H1 (cell line): ENCODE results near the gene TRIP11. TPM values are rescaled to one million over a fixed set of nuclear protein-coding genes. Genes with fewer than 3 reads are reported as not detected.

ENCODE experiments used
- CTCF ChIA-PET: fragments of 300-600 bp; sonication (Branson Sonifier 250); formaldehyde crosslinking; loops from one replicate; lab custom pipeline; 2021; ENCODE audit not compliant: partially characterized antibody; lab: Charles Lee
- POLR2A ChIA-PET: fragments of 300-600 bp; sonication (Branson Sonifier 250); formaldehyde crosslinking; loops from one replicate; lab custom pipeline; 2021; ENCODE audit warnings: inconsistent platforms; ENCODE audit not compliant: partially characterized antibody; lab: Charles Lee
- DNase-seq, 2 experiments: peaks; one replicate each; pipeline versions ENCODE4 v3.0.0 to v3.0.0-alpha.2; 2010 to 2022; ENCODE audit warnings: low spot score in 2 of 2, low read depth in 1 of 2, mixed read lengths in 1 of 2
- FAIRE-seq: peaks from 2 replicates; lab custom pipeline; 2011; peaks lifted over from hg19 to GRCh38; lab: Jason Lieb, UNC
- H2AFZ ChIP-seq: 2 replicates; pipeline ENCODE4 v1.8.1; 2012; ENCODE audit warnings: low read length, inconsistent platforms
- H2AK5ac ChIP-seq: 2 replicates; pipeline ENCODE4 v1.6.1; 2013; ENCODE audit warnings: low read depth, low read length
- H2BK120ac ChIP-seq: replicated peaks from 2 replicates; pipeline ENCODE3; 2013; ENCODE audit warnings: low read depth, low read length, inconsistent platforms
- H2BK12ac ChIP-seq: 2 replicates; pipeline ENCODE4 v1.6.1; 2013; ENCODE audit warnings: low read depth, low read length
- H2BK15ac ChIP-seq: 2 replicates; pipeline ENCODE4 v1.6.1; 2013; ENCODE audit warnings: low read length
- H2BK20ac ChIP-seq: 2 replicates; pipeline ENCODE4 v1.6.1; 2013; ENCODE audit warnings: low read length
- H2BK5ac ChIP-seq: 2 replicates; pipeline ENCODE4 v1.6.1; 2013; ENCODE audit warnings: low read depth, low read length
- H3K14ac ChIP-seq: 2 replicates; pipeline ENCODE4 v1.6.1; 2013; ENCODE audit warnings: inconsistent platforms; ENCODE audit not compliant: insufficient read length
- H3K18ac ChIP-seq: 2 replicates; pipeline ENCODE4 v1.6.1; 2013; ENCODE audit warnings: low read length; ENCODE audit errors: extremely low read depth
- H3K23ac ChIP-seq: 2 replicates; pipeline ENCODE4 v1.6.1; 2013; ENCODE audit warnings: inconsistent platforms; ENCODE audit not compliant: insufficient read length
- H3K23me2 ChIP-seq: 2 replicates; pipeline ENCODE4 v1.6.1; 2013; ENCODE audit warnings: low read depth, low read length
- H3K27ac ChIP-seq: 2 replicates; pipeline ENCODE4 v1.6.1; 2011; ENCODE audit warnings: low read depth, low read length, inconsistent platforms
- H3K27me3 ChIP-seq, 4 experiments: replicated peaks in 1 of 4; 1 replicate in 1 of 4; 2 replicates in 3 of 4; pipeline versions ENCODE4 v1.6.1 to v1.8.1; 2011 to 2013; ENCODE audit warnings: low read length in 3 of 4, mild to moderate bottlenecking in 3 of 4, inconsistent platforms in 2 of 4, mixed read lengths in 2 of 4, moderate library complexity in 1 of 4; ENCODE audit not compliant: control insufficient read depth in 3 of 4, insufficient read depth in 3 of 4; ENCODE audit errors: extremely low read depth in 1 of 4
- H3K36me3 ChIP-seq, 4 experiments: 2 replicates each; pipeline versions ENCODE4 v1.6.1 to v1.8.1; 2011 to 2013; ENCODE audit warnings: mild to moderate bottlenecking in 4 of 4, low read length in 3 of 4, moderate library complexity in 2 of 4, control low read depth in 1 of 4, inconsistent platforms in 1 of 4; ENCODE audit not compliant: insufficient read depth in 4 of 4, control insufficient read depth in 2 of 4
- H3K4ac ChIP-seq: replicated peaks from 2 replicates; pipeline ENCODE3; 2013; ENCODE audit warnings: low read length, low read depth, mixed read lengths, inconsistent platforms; ENCODE audit not compliant: insufficient read length
- H3K4me1 ChIP-seq, 4 experiments: replicated peaks in 1 of 4; 1 replicate in 1 of 4; 2 replicates in 3 of 4; pipeline versions ENCODE4 v1.6.1 to v1.8.1; 2011 to 2013; ENCODE audit warnings: low read length in 3 of 4, inconsistent platforms in 2 of 4, mixed read lengths in 1 of 4; ENCODE audit not compliant: insufficient read depth in 4 of 4, control insufficient read depth in 3 of 4
- H3K4me2 ChIP-seq, 2 experiments: 2 replicates each; pipeline versions ENCODE4 v1.6.1 to v1.8.1; 2011 to 2013; ENCODE audit warnings: low read depth in 2 of 2, low read length in 2 of 2, control low read depth in 1 of 2, inconsistent platforms in 1 of 2, mild to moderate bottlenecking in 1 of 2; ENCODE audit not compliant: insufficient read depth in 1 of 2
- H3K4me3 ChIP-seq, 4 experiments: fragments of 200-600, 300-600 bp in 1 of 4; sonication (generic), shearing (Covaris generic), sonication (Bioruptor Twin) in 1 of 4; 2 replicates each; pipeline versions ENCODE4 v1.5.1 to v1.8.1; 2011 to 2016; ENCODE audit warnings: low read length in 4 of 4, low read depth in 3 of 4, control low read depth in 2 of 4, inconsistent platforms in 2 of 4, mild to moderate bottlenecking in 2 of 4, mixed read lengths in 1 of 4, moderate library complexity in 1 of 4; ENCODE audit not compliant: insufficient read depth in 2 of 4; ENCODE audit errors: extremely low read depth in 1 of 4
- H3K56ac ChIP-seq: replicated peaks from 2 replicates; pipeline ENCODE3; 2013; ENCODE audit warnings: low read depth, mild to moderate bottlenecking, mixed read lengths, low read length, inconsistent platforms; ENCODE audit not compliant: insufficient read length
- H3K79me1 ChIP-seq: 2 replicates; pipeline ENCODE4 v1.6.1; 2013; ENCODE audit warnings: low read depth, low read length, control low read depth
- H3K79me2 ChIP-seq, 2 experiments: 2 replicates each; pipeline versions ENCODE4 v1.6.1 to v1.8.1; 2012 to 2013; ENCODE audit warnings: low read length in 2 of 2, mild to moderate bottlenecking in 2 of 2, inconsistent platforms in 1 of 2; ENCODE audit not compliant: insufficient read depth in 2 of 2, control insufficient read depth in 1 of 2
- H3K9ac ChIP-seq, 4 experiments: replicated peaks in 1 of 4; 1 replicate in 1 of 4; 2 replicates in 3 of 4; pipeline versions ENCODE4 v1.6.1 to v1.8.1; 2011 to 2013; ENCODE audit warnings: low read depth in 3 of 4, low read length in 3 of 4, control low read depth in 2 of 4, mild to moderate bottlenecking in 2 of 4, moderate library complexity in 2 of 4, inconsistent platforms in 1 of 4; ENCODE audit errors: extremely low read depth in 1 of 4
- H3K9me3 ChIP-seq, 2 experiments: 2 replicates each; pipeline versions ENCODE4 v1.6.1 to v1.8.1; 2012 to 2013; ENCODE audit warnings: mild to moderate bottlenecking in 2 of 2, moderate library complexity in 2 of 2, control low read depth in 1 of 2, inconsistent platforms in 1 of 2, low read depth in 1 of 2, low read length in 1 of 2, mixed read lengths in 1 of 2; ENCODE audit not compliant: insufficient read depth in 2 of 2
- H4K20me1 ChIP-seq, 2 experiments: replicated peaks in 1 of 2; 2 replicates each; pipeline versions ENCODE3 to v1.8.1; 2011 to 2013; ENCODE audit warnings: inconsistent platforms in 2 of 2, low read length in 2 of 2, mild to moderate bottlenecking in 1 of 2; ENCODE audit not compliant: insufficient read depth in 2 of 2, control insufficient read depth in 1 of 2
- H4K5ac ChIP-seq: 2 replicates; pipeline ENCODE4 v1.6.1; 2013; ENCODE audit warnings: low read length, low read depth, mixed read lengths, inconsistent platforms; ENCODE audit not compliant: insufficient read length
- H4K8ac ChIP-seq: 2 replicates; pipeline ENCODE4 v1.8.0; 2013; ENCODE audit warnings: mild to moderate bottlenecking, moderate library complexity, low read length, inconsistent platforms; ENCODE audit not compliant: insufficient read depth; ENCODE audit errors: extremely low read depth
- H4K91ac ChIP-seq: replicated peaks from 2 replicates; pipeline ENCODE3; 2013; ENCODE audit warnings: low read length, mixed read lengths, inconsistent platforms; ENCODE audit not compliant: insufficient read length
- ASH2L ChIP-seq: fragments of 200-600, 300-600 bp; sonication (generic); IDR thresholded peaks from one replicate; pipeline ENCODE4 v1.7.1; 2017; ENCODE audit warnings: low read length
- CBX8 ChIP-seq: fragments of 300-800, 300-1000 bp; sonication (generic); IDR thresholded peaks from 2 replicates; pipeline ENCODE4 v1.7.1; 2016; ENCODE audit warnings: low read depth, low read length, borderline replicate concordance
- CEBPB ChIP-seq: IDR thresholded peaks from 2 replicates; pipeline ENCODE4 v1.6.1; 2012; ENCODE audit warnings: low read depth, low read length
- HDAC6 ChIP-seq: IDR thresholded peaks from one replicate; pipeline ENCODE4 v1.7.1; 2012; ENCODE audit warnings: low read depth, mild to moderate bottlenecking, inconsistent platforms, low read length, moderate library complexity
- KDM1A ChIP-seq: fragments of 200-600, 300-600 bp; sonication (generic); IDR thresholded peaks from 2 replicates; pipeline ENCODE4 v1.7.1; 2016; ENCODE audit warnings: mild to moderate bottlenecking, low read length, borderline replicate concordance
- RBBP5 ChIP-seq: IDR thresholded peaks from 2 replicates; pipeline ENCODE4 v1.7.1; 2012; ENCODE audit warnings: low read depth, mild to moderate bottlenecking, inconsistent platforms, low read length, moderate library complexity, borderline replicate concordance
- RXRA ChIP-seq: IDR thresholded peaks from 2 replicates; pipeline ENCODE4 v1.6.1; 2011; ENCODE audit warnings: low read depth, mild to moderate bottlenecking, low read length, moderate library complexity; ENCODE audit not compliant: insufficient read depth
- SIN3A ChIP-seq, 2 experiments: IDR thresholded peaks in 1 of 2; conservative IDR thresholded peaks in 1 of 2; 2 replicates each; pipeline ENCODE4 v1.6.1; 2011 to 2012; ENCODE audit warnings: low read length in 2 of 2, improper control_type of control experiment in 1 of 2, low read depth in 1 of 2, mild to moderate bottlenecking in 1 of 2
- SP4 ChIP-seq: IDR thresholded peaks from 2 replicates; pipeline ENCODE4 v1.6.1; 2012; ENCODE audit warnings: low read length, inconsistent platforms
- SRF ChIP-seq: IDR thresholded peaks from 2 replicates; pipeline ENCODE4 v1.6.1; 2011; ENCODE audit warnings: mild to moderate bottlenecking, low read depth, low read length, moderate library complexity
- YY1 ChIP-seq: IDR thresholded peaks from 2 replicates; pipeline ENCODE4 v1.6.1; 2011; ENCODE audit warnings: low read depth, mild to moderate bottlenecking, low read length
- ZNF274 ChIP-seq: IDR thresholded peaks from 2 replicates; pipeline ENCODE4 v1.7.0; 2012; ENCODE audit warnings: low read length, borderline replicate concordance; ENCODE audit errors: extremely low read depth
- WGBS, 2 experiments: shearing (Covaris generic) in 1 of 2; methylation state at CpG; one replicate each; pipeline versions ENCODE4 v1.1.6 to v1.1.7; 2013 to 2015; ENCODE audit warnings: low lambda C conversion rate in 2 of 2, mixed read lengths in 2 of 2, inconsistent platforms in 1 of 2, low coverage in 1 of 2, missing lambda C conversion rate in 1 of 2; ENCODE audit not compliant: insufficient replicate concordance in 2 of 2, insufficient coverage in 1 of 2, insufficient read length in 1 of 2; ENCODE audit errors: extremely low coverage in 1 of 2, missing lambda C conversion rate in 1 of 2; 5-methylcytosine and 5-hydroxymethylcytosine counted together
- polyA plus RNA-seq, 7 experiments: library from polyadenylated mRNA; depleted of rRNA in 3 of 7; stranded (reverse) in 5 of 7; unstranded in 2 of 7; fragments of >200 nt in 5 of 7; fragments of 200-250 nt in 2 of 7; gene quantifications; 1 replicate in 5 of 7; 2 replicates in 1 of 7; 4 replicates in 1 of 7; pipeline versions ENCODE4 v1.2.1 to v1.2.3, GENCODE V29; 2011 to 2013; ENCODE audit warnings: missing spikeins in 2 of 7, mixed read lengths in 2 of 7
- total RNA-seq: library from RNA; stranded (reverse); fragmentation: NEBNext Ultra II Directional; extraction: Animal tissue kit (Norgen Biotek cat#: 25700); gene quantifications from 2 replicates; pipeline ENCODE4 v1.2.1, GENCODE V29; 2021

The TRIP11 gene
- total and polyA plus RNA-seq, 2 of the 8 experiments (the other 6 are each of a cell fraction or from before 2014, with no cell fraction given), result 3.3 to 30.4 TPM

GRCh38 chr14:92026548-92027190, 13.2 kb downstream of the TRIP11 start:
- Histone ChIP-seq H3K9ac (no peak overlapping the region), H3K56ac (no peak overlapping the region), H3K4me1 (no peaks in the 10 kb centered on the region), H3K14ac (no peak overlapping the region), H3K4ac (no peak overlapping the region), H2BK20ac (no peak overlapping the region), H4K5ac (no peak overlapping the region), H3K18ac (no peak overlapping the region), H2BK12ac (no peak overlapping the region), H3K27me3 (no peaks in the 10 kb centered on the region), H2BK15ac (no peak overlapping the region), H2AK5ac (no peak overlapping the region), H3K23ac (no peak overlapping the region), H3K36me3 (peaks cover 0 to 20% (median 1%) of the 10 kb centered on the region in 4 experiments; a peak in 3 of 8 replicates), H2BK5ac (no peak overlapping the region), H2AFZ (no peak overlapping the region), H3K4me3 (no peak overlapping the region), H4K91ac (no peak overlapping the region), H3K4me2 (no peak overlapping the region), H3K79me1 (no peaks in the 10 kb centered on the region), H3K79me2 (no peaks in the 10 kb centered on the region), H3K9me3 (no peaks in the 10 kb centered on the region), H4K8ac (no peak overlapping the region), H4K20me1 (no peaks in the 10 kb centered on the region), H2BK120ac (no peak overlapping the region), H3K27ac (no peak overlapping the region), H3K23me2 (no peaks in the 10 kb centered on the region)
- 97% methylated on average over 21 of the region's 21 CpGs; no CpG with 5 or more reads in 1 of the 2 experiments for WGBS, 2 experiments
- DNase-seq (no peak), FAIRE-seq (no peak)
- ChIA-PET CTCF (no interaction called here), POLR2A (interaction anchor here (0.9 kb wide), 1 partner anchor 9 kb away, joined by 3 read pairs; no protein-coding TSS in a partner anchor)
- no peak for TF ChIP-seq YY1
- TF ChIP-seq HDAC6, result no peak
- TF ChIP-seq SIN3A (conservative IDR thresholded peaks at IDR 0.05 in 1 of 2, IDR thresholded peaks at IDR 0.05 in 1 of 2; ENCODE audit: low read depth in 1 of 2, low read length in 2 of 2), result no peak
- no peak for TF ChIP-seq KDM1A
- TF ChIP-seq CEBPB, result no peak
- TF ChIP-seq SP4, result no peak
- no peak for TF ChIP-seq ASH2L
- TF ChIP-seq RXRA, result no peak
- TF ChIP-seq CBX8, result no peak
- TF ChIP-seq SRF, result no peak
- TF ChIP-seq ZNF274, result no peak
- no peak for TF ChIP-seq RBBP5
